Fibroblast of upper back skin (primary cell): ENCODE results near the gene CTSS.
"Not testable (repeated sequence)": the region's sequence is repeated elsewhere in the genome, so short reads cannot be mapped to it uniquely, and the experiment has no call there.

Source experiments
- DNase-seq: peaks from one replicate; pipeline ENCODE4 v3.0.0-alpha.2; 2013

CTSS gene

GRCh38 chr1:150765296-150765976 lies at the start of gene CTSS:
Gene CTSS (minus strand): TSS chr1:150765778. CDS start chr1:150764763, 1,015 bp downstream.
- peak; percentile 30 for DNase-seq

- DNase-seq = peak; percentile 59
These were observed 47.6 kb upstream of the CTSS start for GRCh38 chr1:150813028-150813707.

- no peak for DNase-seq
These were observed 45.5 kb upstream of the CTSS start for GRCh38 chr1:150810958-150811659.

- peak; percentile 82 for DNase-seq
These were observed 44.1 kb upstream of the CTSS start for GRCh38 chr1:150809651-150810050.

GRCh38 chr1:150808846-150809245 lies 43.3 kb upstream of the CTSS start:
- peak; percentile 48 for DNase-seq

GRCh38 chr1:150808121-150808520 lies 42.5 kb upstream of the CTSS start, which contains the start of gene CTSK:
Gene CTSK (minus strand): TSS chr1:150808260. CDS start chr1:150806805, 1,455 bp downstream.
- peak; percentile 39 for DNase-seq

- peak; percentile 59 for DNase-seq
These were observed 41.9 kb upstream of the CTSS start for GRCh38 chr1:150807249-150808023.

GRCh38 chr1:150805899-150806298 lies 40.3 kb upstream of the CTSS start:
- DNase-seq = no peak

GRCh38 chr1:150804671-150805070 lies 39.1 kb upstream of the CTSS start:
- no peak for DNase-seq

- peak; percentile 50 for DNase-seq
These were observed 33.5 kb upstream of the CTSS start for GRCh38 chr1:150799089-150799488.

- DNase-seq = peak; percentile 72
These were observed 32.9 kb upstream of the CTSS start for GRCh38 chr1:150798525-150798924.

- DNase-seq = no peak
These were observed 30.8 kb upstream of the CTSS start for GRCh38 chr1:150796374-150796773.

GRCh38 chr1:150793778-150794177 lies 28.2 kb upstream of the CTSS start:
- not testable (repeated sequence) for DNase-seq

- no peak for DNase-seq
These were observed 27.6 kb upstream of the CTSS start for GRCh38 chr1:150793221-150793620.

GRCh38 chr1:150791585-150791984 lies 26.0 kb upstream of the CTSS start:
- no peak for DNase-seq

- no peak for DNase-seq
These were observed 23.8 kb upstream of the CTSS start for GRCh38 chr1:150789396-150789795.

GRCh38 chr1:150788946-150789345 lies 23.4 kb upstream of the CTSS start:
- no peak for DNase-seq

GRCh38 chr1:150787455-150787854 lies 21.9 kb upstream of the CTSS start:
- DNase-seq = no peak

- DNase-seq = no peak
These were observed 14.9 kb upstream of the CTSS start for GRCh38 chr1:150780510-150780909.

GRCh38 chr1:150778409-150778808 lies 12.8 kb upstream of the CTSS start:
- no peak for DNase-seq

GRCh38 chr1:150777544-150777943 lies 12.0 kb upstream of the CTSS start:
- no peak for DNase-seq

GRCh38 chr1:150775931-150776505 lies 10.4 kb upstream of the CTSS start:
- not testable (repeated sequence) for DNase-seq

- no peak for DNase-seq
These were observed 9.7 kb upstream of the CTSS start for GRCh38 chr1:150775276-150775675.
